GM12878 (cell line): ENCODE measurements around the gene SLC66A3.

Experiments
- ATF3 ChIP-seq: IDR thresholded peaks from 2 replicates; pipeline ENCODE4 v1.6.1; 2011; ENCODE audit warnings: low read depth, mild to moderate bottlenecking, low read length, moderate library complexity, borderline replicate concordance; ENCODE audit errors: extremely low read depth
- CBX5 ChIP-seq: sonication (generic); IDR thresholded peaks from 2 replicates; pipeline ENCODE4 v1.6.1; 2016; ENCODE audit warnings: low read depth, moderate library complexity, mild to moderate bottlenecking, inconsistent platforms
- CTCF ChIP-seq, 3 experiments: IDR thresholded peaks in 2 of 3; conservative IDR thresholded peaks in 1 of 3; 2 replicates each; pipeline ENCODE4 v1.5.1; 2011; ENCODE audit warnings: low read depth in 3 of 3, low read length in 3 of 3, mild to moderate bottlenecking in 3 of 3, control low read depth in 2 of 3, moderate library complexity in 2 of 3, inconsistent platforms in 1 of 3, mixed read lengths in 1 of 3; ENCODE audit not compliant: control insufficient read depth in 2 of 3, insufficient read depth in 1 of 3; ENCODE audit errors: extremely low read depth in 1 of 3
- FOS ChIP-seq: IDR thresholded peaks from 3 replicates; pipeline ENCODE4 v1.6.1; 2011; ENCODE audit warnings: borderline replicate concordance; ENCODE audit not compliant: insufficient read length; ENCODE audit errors: extremely low read depth
- HDGF ChIP-seq: fragments of 450-650 bp; IDR thresholded peaks from 2 replicates; pipeline ENCODE4 v1.6.1; 2016; ENCODE audit warnings: antibody characterized with exemption
- POLR2A ChIP-seq: IDR thresholded peaks from 2 replicates; pipeline ENCODE4 v1.6.1; 2011; ENCODE audit warnings: low read depth, mild to moderate bottlenecking, low read length
- RCOR1 ChIP-seq: conservative IDR thresholded peaks from 2 replicates; pipeline ENCODE4 v1.6.1; 2012; ENCODE audit warnings: low read depth, low read length, improper control_type of control experiment
- SPI1 ChIP-seq: IDR thresholded peaks from 2 replicates; pipeline ENCODE4 v1.6.1; 2011; ENCODE audit warnings: low read depth, mild to moderate bottlenecking, low read length, moderate library complexity, borderline replicate concordance; ENCODE audit not compliant: insufficient read depth
- SUZ12 ChIP-seq: fragments of 200-600 bp; sonication (generic); IDR thresholded peaks from one replicate; pipeline ENCODE4 v1.6.1; 2018; ENCODE audit warnings: antibody characterized with exemption, mild to moderate bottlenecking; ENCODE audit not compliant: unreplicated experiment
- TARDBP ChIP-seq: IDR thresholded peaks from 2 replicates; pipeline ENCODE4 v1.6.1; 2016; ENCODE audit warnings: borderline replicate concordance
- TCF12 ChIP-seq: IDR thresholded peaks from 2 replicates; pipeline ENCODE4 v1.6.1; 2011; ENCODE audit warnings: low read depth, mild to moderate bottlenecking, low read length

- no peak for TF ChIP-seq ATF3
- no peak for TF ChIP-seq CTCF (IDR thresholded peaks at IDR 0.05 in 2 of 3, conservative IDR thresholded peaks at IDR 0.05 in 1 of 3; ENCODE audit: control insufficient read depth in 2 of 3, extremely low read depth in 1 of 3, insufficient read depth in 1 of 3, low read depth in 3 of 3, low read length in 3 of 3)
- no peak for TF ChIP-seq TARDBP
- TF ChIP-seq POLR2A: no peak
- TF ChIP-seq SPI1: no peak
- TF ChIP-seq CBX5: no peak
- no peak for TF ChIP-seq FOS
- TF ChIP-seq HDGF: no peak
- TF ChIP-seq RCOR1: no peak
- TF ChIP-seq SUZ12: no peak
- TF ChIP-seq TCF12: no peak
These were observed 27.5 kb upstream of the SLC66A3 start for GRCh38 chr2:11127761-11128160.
